ENCODE results near the gene TNC.

TNC gene

GRCh38 chr9:115033800-115034199 is 84.2 kb downstream of the TNC start:
- no peak overlapping the region for H3K9ac ChIP-seq (ENCODE audit: low read depth, low read length)
- H3K27me3 ChIP-seq (ENCODE audit: control insufficient read depth, insufficient read depth, low read length), result no peaks in the 10 kb centered on the region
- H3K9me3 ChIP-seq (ENCODE audit: control insufficient read depth, insufficient read depth, low read length), result no peaks in the 10 kb centered on the region
- H3K36me3 ChIP-seq (ENCODE audit: control insufficient read depth, insufficient read depth, low read length), result no peaks in the 10 kb centered on the region
- H3K27ac ChIP-seq (ENCODE audit: low read depth, low read length), result no peak overlapping the region
- H3K4me1 ChIP-seq (ENCODE audit: control insufficient read depth, insufficient read depth, low read length), result no peaks in the 10 kb centered on the region
- H3K4me3 ChIP-seq (ENCODE audit: low read depth, low read length), result no peak overlapping the region

GRCh38 chr9:115032296-115032695 is 85.7 kb downstream of the TNC start:
- Histone ChIP-seq H3K36me3 (ENCODE audit: control insufficient read depth, insufficient read depth, low read length) (no peaks in the 10 kb centered on the region), H3K27me3 (ENCODE audit: control insufficient read depth, insufficient read depth, low read length) (no peaks in the 10 kb centered on the region), H3K27ac (ENCODE audit: low read depth, low read length) (no peak overlapping the region), H3K9ac (ENCODE audit: low read depth, low read length) (no peak overlapping the region), H3K4me3 (ENCODE audit: low read depth, low read length) (no peak overlapping the region), H3K9me3 (ENCODE audit: control insufficient read depth, insufficient read depth, low read length) (no peaks in the 10 kb centered on the region), H3K4me1 (ENCODE audit: control insufficient read depth, insufficient read depth, low read length) (no peaks in the 10 kb centered on the region)

GRCh38 chr9:115030006-115030405 is 88.0 kb downstream of the TNC start:
- Histone ChIP-seq H3K27ac (ENCODE audit: low read depth, low read length) (no peak overlapping the region), H3K4me3 (ENCODE audit: low read depth, low read length) (no peak overlapping the region), H3K27me3 (ENCODE audit: control insufficient read depth, insufficient read depth, low read length) (no peaks in the 10 kb centered on the region), H3K9me3 (ENCODE audit: control insufficient read depth, insufficient read depth, low read length) (no peaks in the 10 kb centered on the region), H3K36me3 (ENCODE audit: control insufficient read depth, insufficient read depth, low read length) (no peaks in the 10 kb centered on the region), H3K4me1 (ENCODE audit: control insufficient read depth, insufficient read depth, low read length) (0 out of 2 replicates have a peak, but pooled peaks cover 3% of the 10 kb centered on the region), H3K9ac (ENCODE audit: low read depth, low read length) (no peak overlapping the region)

GRCh38 chr9:115025721-115026120 is 92.2 kb downstream of the TNC start:
- no peak overlapping the region for H3K27ac ChIP-seq (ENCODE audit: low read depth, low read length)
- H3K36me3 ChIP-seq (ENCODE audit: control insufficient read depth, insufficient read depth, low read length), result no peaks in the 10 kb centered on the region
- H3K27me3 ChIP-seq (ENCODE audit: control insufficient read depth, insufficient read depth, low read length), result no peaks in the 10 kb centered on the region
- 0 out of 2 replicates have a peak, but pooled peaks cover 5% of the 10 kb centered on the region for H3K4me1 ChIP-seq (ENCODE audit: control insufficient read depth, insufficient read depth, low read length)
- no peak overlapping the region for H3K4me3 ChIP-seq (ENCODE audit: low read depth, low read length)
- H3K9ac ChIP-seq (ENCODE audit: low read depth, low read length), result no peak overlapping the region
- no peaks in the 10 kb centered on the region for H3K9me3 ChIP-seq (ENCODE audit: control insufficient read depth, insufficient read depth, low read length)

GRCh38 chr9:115024925-115025535 is 92.9 kb downstream of the TNC start:
- Histone ChIP-seq H3K9ac (ENCODE audit: low read depth, low read length) (no peak overlapping the region), H3K4me1 (ENCODE audit: control insufficient read depth, insufficient read depth, low read length) (0 out of 2 replicates have a peak, but pooled peaks cover 5% of the 10 kb centered on the region), H3K4me3 (ENCODE audit: low read depth, low read length) (no peak overlapping the region), H3K36me3 (ENCODE audit: control insufficient read depth, insufficient read depth, low read length) (no peaks in the 10 kb centered on the region), H3K9me3 (ENCODE audit: control insufficient read depth, insufficient read depth, low read length) (no peaks in the 10 kb centered on the region), H3K27ac (ENCODE audit: low read depth, low read length) (no peak overlapping the region), H3K27me3 (ENCODE audit: control insufficient read depth, insufficient read depth, low read length) (no peaks in the 10 kb centered on the region)

- H3K9me3 ChIP-seq (ENCODE audit: control insufficient read depth, insufficient read depth, low read length), result no peaks in the 10 kb centered on the region
- H3K27me3 ChIP-seq (ENCODE audit: control insufficient read depth, insufficient read depth, low read length), result no peaks in the 10 kb centered on the region
- no peak overlapping the region for H3K4me3 ChIP-seq (ENCODE audit: low read depth, low read length)
- H3K36me3 ChIP-seq (ENCODE audit: control insufficient read depth, insufficient read depth, low read length), result no peaks in the 10 kb centered on the region
- 0 out of 2 replicates have a peak, but pooled peaks cover 5% of the 10 kb centered on the region for H3K4me1 ChIP-seq (ENCODE audit: control insufficient read depth, insufficient read depth, low read length)
- no peak overlapping the region for H3K9ac ChIP-seq (ENCODE audit: low read depth, low read length)
- no peak overlapping the region for H3K27ac ChIP-seq (ENCODE audit: low read depth, low read length)
Measured at GRCh38 chr9:115022760-115023434, 95.1 kb downstream of the TNC start.

GRCh38 chr9:115018547-115019435 is 99.2 kb downstream of the TNC start:
- H3K4me3 ChIP-seq (ENCODE audit: low read depth, low read length), result no peak overlapping the region
- no peak overlapping the region for H3K27ac ChIP-seq (ENCODE audit: low read depth, low read length)
- H3K9me3 ChIP-seq (ENCODE audit: control insufficient read depth, insufficient read depth, low read length), result no peaks in the 10 kb centered on the region
- H3K9ac ChIP-seq (ENCODE audit: low read depth, low read length), result no peak overlapping the region
- H3K4me1 ChIP-seq (ENCODE audit: control insufficient read depth, insufficient read depth, low read length), result no peaks in the 10 kb centered on the region
- no peaks in the 10 kb centered on the region for H3K27me3 ChIP-seq (ENCODE audit: control insufficient read depth, insufficient read depth, low read length)
- H3K36me3 ChIP-seq (ENCODE audit: control insufficient read depth, insufficient read depth, low read length), result no peaks in the 10 kb centered on the region

GRCh38 chr9:115016344-115016743 is 101.6 kb downstream of the TNC start:
- no peak overlapping the region for H3K27ac ChIP-seq (ENCODE audit: low read depth, low read length)
- H3K27me3 ChIP-seq (ENCODE audit: control insufficient read depth, insufficient read depth, low read length), result no peaks in the 10 kb centered on the region
- H3K9ac ChIP-seq (ENCODE audit: low read depth, low read length), result no peak overlapping the region
- H3K4me3 ChIP-seq (ENCODE audit: low read depth, low read length), result no peak overlapping the region
- no peaks in the 10 kb centered on the region for H3K4me1 ChIP-seq (ENCODE audit: control insufficient read depth, insufficient read depth, low read length)
- H3K36me3 ChIP-seq (ENCODE audit: control insufficient read depth, insufficient read depth, low read length), result no peaks in the 10 kb centered on the region
- H3K9me3 ChIP-seq (ENCODE audit: control insufficient read depth, insufficient read depth, low read length), result no peaks in the 10 kb centered on the region

- H3K4me1 ChIP-seq (ENCODE audit: control insufficient read depth, insufficient read depth, low read length), result no peaks in the 10 kb centered on the region
Measured at GRCh38 chr9:115015018-115015635, 102.8 kb downstream of the TNC start.

GRCh38 chr9:115014438-115014837 is 103.5 kb downstream of the TNC start:
- Histone ChIP-seq H3K9ac (ENCODE audit: low read depth, low read length) (no peak overlapping the region), H3K9me3 (ENCODE audit: control insufficient read depth, insufficient read depth, low read length) (no peaks in the 10 kb centered on the region), H3K4me3 (ENCODE audit: low read depth, low read length) (no peak overlapping the region), H3K36me3 (ENCODE audit: control insufficient read depth, insufficient read depth, low read length) (no peaks in the 10 kb centered on the region), H3K4me1 (ENCODE audit: control insufficient read depth, insufficient read depth, low read length) (no peaks in the 10 kb centered on the region), H3K27me3 (ENCODE audit: control insufficient read depth, insufficient read depth, low read length) (no peaks in the 10 kb centered on the region), H3K27ac (ENCODE audit: low read depth, low read length) (no peak overlapping the region)

More at GRCh38 chr9:115015018-115015635, 102.8 kb downstream of the TNC start:
- Histone ChIP-seq H3K9ac (ENCODE audit: low read depth, low read length) (no peak overlapping the region), H3K4me3 (ENCODE audit: low read depth, low read length) (no peak overlapping the region), H3K36me3 (ENCODE audit: control insufficient read depth, insufficient read depth, low read length) (no peaks in the 10 kb centered on the region), H3K9me3 (ENCODE audit: control insufficient read depth, insufficient read depth, low read length) (no peaks in the 10 kb centered on the region), H3K27ac (ENCODE audit: low read depth, low read length) (no peak overlapping the region), H3K27me3 (ENCODE audit: control insufficient read depth, insufficient read depth, low read length) (no peaks in the 10 kb centered on the region)

Measured in HUES48 (cell line).